ENCODE measurements around the gene UGT1A8.
"Not testable (repeated sequence)": the region's sequence is repeated elsewhere in the genome, so short reads cannot be mapped to it uniquely, and the experiment has no call there.

UGT1A8 gene

GRCh38 chr2:233646033-233646432 lies 28.6 kb downstream of the UGT1A8 start:
- DNase-seq: not testable (repeated sequence)

GRCh38 chr2:233650981-233651380 lies 33.5 kb downstream of the UGT1A8 start:
- DNase-seq: no peak

GRCh38 chr2:233651430-233651829 lies 34.0 kb downstream of the UGT1A8 start:
- no peak for DNase-seq

- DNase-seq: no peak
Measured at GRCh38 chr2:233654501-233654900, 37.1 kb downstream of the UGT1A8 start.

GRCh38 chr2:233655043-233655442 lies 37.6 kb downstream of the UGT1A8 start:
- no peak for DNase-seq

GRCh38 chr2:233655943-233656342 lies 38.5 kb downstream of the UGT1A8 start:
- not testable (repeated sequence) for DNase-seq

- no peak for DNase-seq
Measured at GRCh38 chr2:233656443-233656842, 39.0 kb downstream of the UGT1A8 start.

- DNase-seq: no peak
Measured at GRCh38 chr2:233658610-233659009, 41.2 kb downstream of the UGT1A8 start.

GRCh38 chr2:233663911-233664310 lies 46.5 kb downstream of the UGT1A8 start:
- DNase-seq: no peak

- DNase-seq: no peak
Measured at GRCh38 chr2:233668605-233669260, 51.3 kb downstream of the UGT1A8 start.

GRCh38 chr2:233671290-233672161 lies 54.1 kb downstream of the UGT1A8 start, which contains the start of gene UGT1A9:
Gene UGT1A9 (plus strand): TSS chr2:233671898. CDS start chr2:233671935, 37 bp downstream.
- DNase-seq: no peak

- DNase-seq: no peak
Measured at GRCh38 chr2:233672886-233673285, 55.5 kb downstream of the UGT1A8 start.

- DNase-seq: no peak
Measured at GRCh38 chr2:233673896-233674295, 56.5 kb downstream of the UGT1A8 start.

GRCh38 chr2:233674314-233674713 lies 56.9 kb downstream of the UGT1A8 start:
- DNase-seq: no peak

GRCh38 chr2:233674995-233675394 lies 57.6 kb downstream of the UGT1A8 start:
- DNase-seq: no peak

- no peak for DNase-seq
Measured at GRCh38 chr2:233676046-233676445, 58.6 kb downstream of the UGT1A8 start.

GRCh38 chr2:233679196-233679595 lies 61.8 kb downstream of the UGT1A8 start:
- DNase-seq: no peak

GRCh38 chr2:233680361-233681045 lies 63.1 kb downstream of the UGT1A8 start:
- no peak for DNase-seq

GRCh38 chr2:233681521-233682099 lies 64.2 kb downstream of the UGT1A8 start, which contains the start of gene UGT1A7:
Gene UGT1A7 (plus strand): TSS chr2:233681901. CDS start chr2:233681938, 37 bp downstream.
- no peak for DNase-seq

GRCh38 chr2:233684640-233685039 lies 67.2 kb downstream of the UGT1A8 start:
- no peak for DNase-seq

- DNase-seq: no peak
Measured at GRCh38 chr2:233686928-233687327, 69.5 kb downstream of the UGT1A8 start.

- DNase-seq: no peak
Measured at GRCh38 chr2:233688341-233688740, 70.9 kb downstream of the UGT1A8 start.

- DNase-seq: no peak
Measured at GRCh38 chr2:233689031-233689430, 71.6 kb downstream of the UGT1A8 start.
